HepG2 (cell line): Measurements from ENCODE around the gene TRIM34. TPM values are rescaled to one million over a fixed set of nuclear protein-coding genes. Genes with fewer than 3 reads are reported as not detected.

Experiments used
- ATAC-seq: fragments of 200-7000 bp; cut with Tn5 transposase; 3 replicates; pipeline ENCODE4 v1.9.1; 2020; ENCODE audit warnings: mild to moderate bottlenecking, moderate library complexity
- BruUV-seq: library from RNA; stranded (reverse); fragments of 400-500 nt; replicated peaks from 2 replicates; lab custom pipeline; 2021; lab: Mats Ljungman, UMichigan
- CTCF ChIA-PET: fragments of 300-600 bp; formaldehyde crosslinking; extraction: SDS; loops from one replicate; lab custom pipeline; 2021; ENCODE audit warnings: low total read pairs, inconsistent platforms, low intra/inter-chr PET ratio; lab: Yijun Ruan, JAX
- POLR2A ChIA-PET: fragments of 350-600 bp; sonication (Branson Sonifier 250); formaldehyde crosslinking; loops from one replicate; lab custom pipeline; 2020; ENCODE audit warnings: antibody characterized with exemption, inconsistent platforms; lab: Yijun Ruan, JAX
- DNase-seq: peaks from one replicate; pipeline ENCODE4 v3.0.0-alpha.2; 2015; ENCODE audit warnings: low spot score
- FAIRE-seq: peaks from 3 replicates; lab custom pipeline; 2011; peaks lifted over from hg19 to GRCh38; lab: Jason Lieb, UNC
- H2AFZ ChIP-seq: one replicate; pipeline ENCODE4 v1.6.1; 2011; ENCODE audit warnings: low read length, inconsistent platforms
- H3K27ac ChIP-seq: fragments of 300-600 bp; 3 replicates; pipeline ENCODE4 v1.8.0; 2011; ENCODE audit warnings: mixed run types, mild to moderate bottlenecking, mixed read lengths, low read length, inconsistent platforms; ENCODE audit not compliant: insufficient read depth; ENCODE audit errors: extremely low read length
- H3K27me3 ChIP-seq, 2 experiments: fragments of 200-600 bp in 1 of 2; 2 replicates in 1 of 2; 3 replicates in 1 of 2; pipeline versions ENCODE4 v1.6.0 to v1.8.0; 2011; ENCODE audit warnings: low read length in 2 of 2, mild to moderate bottlenecking in 2 of 2, moderate library complexity in 2 of 2, inconsistent platforms in 1 of 2; ENCODE audit not compliant: insufficient read depth in 2 of 2, control insufficient read depth in 1 of 2
- H3K36me3 ChIP-seq, 2 experiments: fragments of 200-600 bp in 1 of 2; replicated peaks in 1 of 2; 2 replicates in 1 of 2; 3 replicates in 1 of 2; pipeline versions ENCODE4 v1.5.1 to v1.8.0; 2011; ENCODE audit warnings: low read length in 2 of 2, inconsistent platforms in 1 of 2; ENCODE audit not compliant: insufficient read depth in 2 of 2, control insufficient read depth in 1 of 2
- H3K4me1 ChIP-seq: 2 replicates; pipeline ENCODE4 v1.5.1; 2012; ENCODE audit warnings: low read length, inconsistent platforms; ENCODE audit not compliant: insufficient read depth
- H3K4me2 ChIP-seq: 2 replicates; pipeline ENCODE4 v1.6.0; 2011; ENCODE audit warnings: low read depth, low read length, inconsistent platforms
- H3K4me3 ChIP-seq, 3 experiments: fragments of 200-600 bp in 1 of 3; sonication (generic), shearing (Covaris generic) in 1 of 3; replicated peaks in 1 of 3; 2 replicates each; pipeline ENCODE4 v1.5.1; 2011 to 2016; ENCODE audit warnings: low read length in 3 of 3, inconsistent platforms in 2 of 3, low read depth in 2 of 3, mild to moderate bottlenecking in 2 of 3, control low read depth in 1 of 3, mixed read lengths in 1 of 3; ENCODE audit not compliant: insufficient read depth in 1 of 3
- H3K79me2 ChIP-seq: one replicate; pipeline ENCODE4 v1.6.1; 2011; ENCODE audit warnings: low read length, inconsistent platforms; ENCODE audit not compliant: insufficient read depth
- H3K9ac ChIP-seq: 2 replicates; pipeline ENCODE4 v1.6.0; 2011; ENCODE audit warnings: mild to moderate bottlenecking, low read depth, low read length, inconsistent platforms; ENCODE audit not compliant: insufficient read depth
- H3K9me3 ChIP-seq: 2 replicates; pipeline ENCODE4 v1.5.1; 2012; ENCODE audit warnings: mild to moderate bottlenecking, low read length
- H4K20me1 ChIP-seq: 2 replicates; pipeline ENCODE4 v1.6.0; 2011; ENCODE audit warnings: inconsistent platforms, mild to moderate bottlenecking, low read length, moderate library complexity; ENCODE audit not compliant: insufficient read depth
- ARID5B ChIP-seq: IDR thresholded peaks from 2 replicates; pipeline ENCODE4 v1.4.0; 2020; ENCODE audit warnings: mild to moderate bottlenecking, missing genetic modification reagents
- CREM ChIP-seq, 2 experiments: sonication (generic) in 1 of 2; formaldehyde crosslinking in 1 of 2; IDR thresholded peaks; 2 replicates each; pipeline versions ENCODE4 v1.4.0 to v1.6.1; 2016 to 2020; ENCODE audit warnings: antibody characterized with exemption in 1 of 2, mild to moderate bottlenecking in 1 of 2, missing genetic modification reagents in 1 of 2
- GATAD1 ChIP-seq: IDR thresholded peaks from 2 replicates; pipeline ENCODE4 v1.6.1; 2016; ENCODE audit warnings: missing genetic modification reagents, missing compliant biosample characterization
- HINFP ChIP-seq: sonication (generic); formaldehyde crosslinking; IDR thresholded peaks from 2 replicates; pipeline ENCODE4 v1.4.0; 2020; ENCODE audit warnings: low read depth, mild to moderate bottlenecking, missing genetic modification reagents
- IKZF4 ChIP-seq: sonication (generic); formaldehyde crosslinking; IDR thresholded peaks from 2 replicates; pipeline ENCODE4 v1.5.1; 2020; ENCODE audit warnings: borderline replicate concordance, mild to moderate bottlenecking, low read depth, missing genetic modification reagents; ENCODE audit errors: not compliant biosample characterization
- RARA ChIP-seq: IDR thresholded peaks from 2 replicates; pipeline ENCODE4 v1.6.1; 2016; ENCODE audit warnings: missing genetic modification reagents, missing compliant biosample characterization
- ZNF230 ChIP-seq: sonication (generic); formaldehyde crosslinking; IDR thresholded peaks from 2 replicates; pipeline ENCODE4 v1.4.0; 2020; ENCODE audit warnings: mild to moderate bottlenecking, missing genetic modification reagents
- ZNF496 ChIP-seq: sonication (generic); formaldehyde crosslinking; IDR thresholded peaks from 2 replicates; pipeline ENCODE4 v1.8.1; 2023; ENCODE audit warnings: mild to moderate bottlenecking, moderate library complexity, missing genetic modification reagents; ENCODE audit not compliant: insufficient replicate concordance
- in situ Hi-C: cut with HindIII; loops from 2 replicates; pipeline ENCODE4 v1.10.0; 2017; ENCODE audit warnings: low pct_unique_long_range_greater_than_20kb; ENCODE audit not compliant: extremely low pct_ligation_motif_present
- intact Hi-C: fragments of 100-400 bp; cut with micrococcal nuclease; formaldehyde crosslinking; loops from one replicate; pipeline ENCODE4 v1.10.0; 2022; ENCODE audit not compliant: unreplicated experiment
- polyA plus RNA-seq, 8 experiments: library from polyadenylated mRNA; depleted of rRNA in 3 of 8; stranded (reverse) in 7 of 8; unstranded in 1 of 8; fragments of >200 nt; fragmentation: Illumina TruSeq in 4 of 8; extraction: Trizol in 4 of 8; gene quantifications; 2 replicates each; pipeline versions ENCODE4 v1.2.1 to v1.2.3, GENCODE V29; 2011 to 2016; ENCODE audit warnings: low read depth in 4 of 8, missing spikeins in 1 of 8, mixed read lengths in 1 of 8; ENCODE audit not compliant: insufficient read depth in 1 of 8
- total RNA-seq, 5 experiments: library from RNA; depleted of rRNA; stranded (reverse); fragments of >200 nt; fragmentation: Illumina TruSeq; extraction: Trizol; gene quantifications; 2 replicates each; pipeline ENCODE4 v1.2.3, GENCODE V29; 2016; ENCODE audit warnings: low read depth in 1 of 5
- TF ChIP-seq, protein P1 (sequence below): fragments of 450-650 bp; IDR thresholded peaks from 2 replicates; pipeline ENCODE4 v1.6.1; 2017
- TF ChIP-seq, protein P2 (sequence below): sonication (generic); formaldehyde crosslinking; IDR thresholded peaks from 2 replicates; pipeline ENCODE4 v1.9.0; 2021; ENCODE audit warnings: missing genetic modification reagents, mild to moderate bottlenecking, borderline replicate concordance

Gene TRIM34
- total and polyA plus RNA-seq, 2 of the 13 experiments (the other 11 are each of a cell fraction or from before 2014, with no cell fraction given), result 0.13 to 0.42 TPM

DNA sequence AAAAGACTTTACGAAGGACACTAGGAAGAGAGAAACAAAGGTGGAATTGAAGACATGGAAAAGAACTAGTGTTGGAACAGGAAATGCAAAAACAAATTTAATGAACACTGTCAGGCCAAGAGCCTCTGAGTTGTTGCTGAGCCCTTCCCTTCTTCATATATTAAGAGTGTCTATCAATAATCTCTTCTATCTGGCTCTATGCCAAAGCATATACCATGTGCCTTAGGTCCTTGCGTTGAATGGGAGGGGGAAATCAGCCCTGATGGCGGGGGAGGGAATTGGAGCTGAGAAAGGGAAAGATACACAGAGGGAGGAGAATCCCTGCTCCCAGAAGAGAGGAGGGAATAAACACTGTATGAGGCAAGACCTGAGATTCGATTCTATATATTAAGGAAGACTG, 49.6 kb upstream of the TRIM34 start (continued):
- TF ChIP-seq HINFP, result no peak

GRCh38 chr11:5577101-5577500, 47.7 kb upstream of the TRIM34 start:
- no peaks in the 10 kb centered on the region for H4K20me1 ChIP-seq
- no TSS peak for BruUV-seq
- no peaks in the 10 kb centered on the region for H3K36me3 ChIP-seq
- no peaks in the 10 kb centered on the region for H3K79me2 ChIP-seq
- no peak overlapping the region for H2AFZ ChIP-seq
- in situ Hi-C loops, result no loop called here
- no peak for DNase-seq
- H3K4me1 ChIP-seq, result no peaks in the 10 kb centered on the region
- no peaks in the 10 kb centered on the region for H3K9me3 ChIP-seq
- no peak for FAIRE-seq
- no peak overlapping the region for H3K4me3 ChIP-seq
- intact Hi-C loops, result no loop called here
- H3K27ac ChIP-seq, result no peak overlapping the region
- no peak for ATAC-seq
- no peak overlapping the region for H3K4me2 ChIP-seq
- ChIA-PET CTCF (no interaction called here), POLR2A (no interaction called here)
- no peaks in the 10 kb centered on the region; a peak in 1 of 5 replicates for H3K27me3 ChIP-seq
- H3K9ac ChIP-seq, result no peak overlapping the region
- no peak for TF ChIP-seq ARID5B
- TF ChIP-seq ZNF496 (CRISPR knock-in tag), result no peak
- TF ChIP-seq GATAD1 (CRISPR knock-in tag), result no peak
- TF ChIP-seq, protein P1, sequence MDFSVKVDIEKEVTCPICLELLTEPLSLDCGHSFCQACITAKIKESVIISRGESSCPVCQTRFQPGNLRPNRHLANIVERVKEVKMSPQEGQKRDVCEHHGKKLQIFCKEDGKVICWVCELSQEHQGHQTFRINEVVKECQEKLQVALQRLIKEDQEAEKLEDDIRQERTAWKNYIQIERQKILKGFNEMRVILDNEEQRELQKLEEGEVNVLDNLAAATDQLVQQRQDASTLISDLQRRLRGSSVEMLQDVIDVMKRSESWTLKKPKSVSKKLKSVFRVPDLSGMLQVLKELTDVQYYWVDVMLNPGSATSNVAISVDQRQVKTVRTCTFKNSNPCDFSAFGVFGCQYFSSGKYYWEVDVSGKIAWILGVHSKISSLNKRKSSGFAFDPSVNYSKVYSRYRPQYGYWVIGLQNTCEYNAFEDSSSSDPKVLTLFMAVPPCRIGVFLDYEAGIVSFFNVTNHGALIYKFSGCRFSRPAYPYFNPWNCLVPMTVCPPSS, result no peak
- TF ChIP-seq RARA, result no peak
- no peak for TF ChIP-seq ZNF230
- no peak for TF ChIP-seq CREM (IDR thresholded peaks at IDR 0.05)
- TF ChIP-seq CREM (CRISPR knock-in tag; IDR thresholded peaks at IDR 0.05), result no peak
- TF ChIP-seq, protein P2, sequence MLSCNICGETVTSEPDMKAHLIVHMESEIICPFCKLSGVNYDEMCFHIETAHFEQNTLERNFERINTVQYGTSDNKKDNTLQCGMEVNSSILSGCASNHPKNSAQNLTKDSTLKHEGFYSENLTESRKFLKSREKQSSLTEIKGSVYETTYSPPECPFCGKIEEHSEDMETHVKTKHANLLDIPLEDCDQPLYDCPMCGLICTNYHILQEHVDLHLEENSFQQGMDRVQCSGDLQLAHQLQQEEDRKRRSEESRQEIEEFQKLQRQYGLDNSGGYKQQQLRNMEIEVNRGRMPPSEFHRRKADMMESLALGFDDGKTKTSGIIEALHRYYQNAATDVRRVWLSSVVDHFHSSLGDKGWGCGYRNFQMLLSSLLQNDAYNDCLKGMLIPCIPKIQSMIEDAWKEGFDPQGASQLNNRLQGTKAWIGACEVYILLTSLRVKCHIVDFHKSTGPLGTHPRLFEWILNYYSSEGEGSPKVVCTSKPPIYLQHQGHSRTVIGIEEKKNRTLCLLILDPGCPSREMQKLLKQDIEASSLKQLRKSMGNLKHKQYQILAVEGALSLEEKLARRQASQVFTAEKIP, result no peak
- no peak for TF ChIP-seq IKZF4 (CRISPR knock-in tag)
